GM23248 (cell line): ENCODE data around the gene TAF4. TPM values are rescaled to one million over a fixed set of nuclear protein-coding genes. Genes with fewer than 3 reads are reported as not detected.

ENCODE experiments used
- DNase-seq: peaks from one replicate; pipeline ENCODE4 v3.0.0-alpha.2; 2015
- H2AFZ ChIP-seq: fragments of 200-600 bp; sonication (generic); 2 replicates; pipeline ENCODE4 v1.6.1; 2016; ENCODE audit warnings: antibody characterized with exemption
- H3F3A ChIP-seq: fragments of 200-600 bp; sonication (generic); 2 replicates; pipeline ENCODE4 v1.6.1; 2016; ENCODE audit warnings: mild to moderate bottlenecking, antibody characterized with exemption, mixed run types; ENCODE audit not compliant: insufficient read depth
- H3K27ac ChIP-seq: fragments of 200-600 bp; sonication (generic); 2 replicates; pipeline ENCODE4 v1.5.1; 2016; ENCODE audit warnings: mild to moderate bottlenecking
- H3K27me3 ChIP-seq: fragments of 200-600 bp; sonication (generic); replicated peaks from 2 replicates; pipeline ENCODE4 v1.6.1; 2016; ENCODE audit warnings: mild to moderate bottlenecking; ENCODE audit not compliant: insufficient read depth
- H3K36me3 ChIP-seq: fragments of 200-600 bp; sonication (generic); 2 replicates; pipeline ENCODE4 v1.6.1; 2016; ENCODE audit warnings: low read depth, mild to moderate bottlenecking
- H3K4me1 ChIP-seq: fragments of 200-600 bp; sonication (generic); 2 replicates; pipeline ENCODE4 v1.6.1; 2016; ENCODE audit warnings: mild to moderate bottlenecking; ENCODE audit not compliant: insufficient read depth
- H3K4me2 ChIP-seq: fragments of 200-600 bp; sonication (generic); one replicate; pipeline ENCODE4 v1.6.1; 2016; ENCODE audit warnings: mild to moderate bottlenecking; ENCODE audit not compliant: unreplicated experiment
- H3K4me3 ChIP-seq: fragments of 200-600 bp; sonication (generic); 2 replicates; pipeline ENCODE4 v1.5.1; 2016; ENCODE audit warnings: mild to moderate bottlenecking
- H3K79me2 ChIP-seq: fragments of 200-600 bp; sonication (generic); 2 replicates; pipeline ENCODE4 v1.6.1; 2016; ENCODE audit warnings: mild to moderate bottlenecking; ENCODE audit not compliant: insufficient read depth
- H3K9ac ChIP-seq: fragments of 200-600 bp; sonication (generic); 2 replicates; pipeline ENCODE4 v1.6.1; 2016; ENCODE audit warnings: mild to moderate bottlenecking
- H3K9me2 ChIP-seq: fragments of 200-600 bp; sonication (generic); 2 replicates; pipeline ENCODE4 v1.6.1; 2016; ENCODE audit warnings: mixed run types, mild to moderate bottlenecking, moderate library complexity; ENCODE audit not compliant: insufficient read depth
- H3K9me3 ChIP-seq: fragments of 200-600 bp; sonication (generic); one replicate; pipeline ENCODE4 v1.6.1; 2017; ENCODE audit warnings: low read depth
- H4K20me1 ChIP-seq: fragments of 200-600 bp; sonication (generic); 2 replicates; pipeline ENCODE4 v1.6.0; 2016; ENCODE audit not compliant: insufficient read depth
- EZH2 ChIP-seq: fragments of 200-600 bp; sonication (generic); IDR thresholded peaks from 2 replicates; pipeline ENCODE4 v1.6.1; 2018; ENCODE audit warnings: antibody characterized with exemption, mild to moderate bottlenecking; ENCODE audit not compliant: insufficient read depth, poor library complexity, severe bottlenecking
- EZH2phosphoT487 ChIP-seq: fragments of 200-600 bp; sonication (generic); IDR thresholded peaks from 2 replicates; pipeline ENCODE4 v1.6.1; 2018; ENCODE audit warnings: antibody characterized with exemption, moderate library complexity, mild to moderate bottlenecking, low read depth; ENCODE audit not compliant: insufficient read depth
- WGBS, 2 experiments: methylation state at CpG; one replicate each; pipeline ENCODE4 v1.1.6; 2015 to 2017; ENCODE audit warnings: low lambda C conversion rate in 2 of 2, low coverage in 1 of 2; ENCODE audit errors: missing lambda C conversion rate in 2 of 2; 5-methylcytosine and 5-hydroxymethylcytosine counted together
- in situ Hi-C: fragments of 300-500 bp; cut with MboI; formaldehyde crosslinking; loops from 2 replicates; pipeline ENCODE4 v1.15.0; 2020
- polyA plus RNA-seq: library from polyadenylated mRNA; unstranded; fragments of >200 nt; fragmentation: Nextera tagmentation; extraction: Ambion mirVana; gene quantifications from 2 replicates; pipeline ENCODE4 v1.2.1, GENCODE V29; 2016
- total RNA-seq: library from RNA; depleted of rRNA; stranded (reverse); fragments of >200 nt; shearing (Covaris generic); gene quantifications from 2 replicates; pipeline ENCODE4 v1.2.3, GENCODE V29; 2014

The TAF4 gene
- total and polyA plus RNA-seq, 2 experiments from 2014 or later = 1.4 to 2.9 TPM

GRCh38 chr20:61935926-61936700 lies 129.6 kb downstream of the TAF4 start:
- Histone ChIP-seq H3K9me3 (no peaks in the 10 kb centered on the region), H3K4me1 (no peaks in the 10 kb centered on the region), H2AFZ (no peak overlapping the region), H3F3A (no peaks in the 10 kb centered on the region), H3K9me2 (no peaks in the 10 kb centered on the region), H3K27me3 (no peaks in the 10 kb centered on the region), H3K36me3 (no peaks in the 10 kb centered on the region), H3K4me3 (no peak overlapping the region), H3K79me2 (no peaks in the 10 kb centered on the region), H3K4me2 (no peak overlapping the region), H3K27ac (no peak overlapping the region), H3K9ac (no peak overlapping the region), H4K20me1 (no peaks in the 10 kb centered on the region)
- in situ Hi-C loops = no loop called here
- 66 to 72% methylated on average over 10 to 14 of the region's 14 CpGs for WGBS, 2 experiments
- TF ChIP-seq EZH2phosphoT487 (no peak), EZH2 (no peak)
- no peak for DNase-seq

GRCh38 chr20:61934716-61935530 lies 130.8 kb downstream of the TAF4 start:
- Histone ChIP-seq H3K4me3 (no peak overlapping the region), H3K4me2 (no peak overlapping the region), H4K20me1 (no peaks in the 10 kb centered on the region), H3K4me1 (no peaks in the 10 kb centered on the region), H3F3A (no peaks in the 10 kb centered on the region), H3K27me3 (no peaks in the 10 kb centered on the region), H3K27ac (no peak overlapping the region), H3K36me3 (no peaks in the 10 kb centered on the region), H3K9me3 (no peaks in the 10 kb centered on the region), H3K9me2 (no peaks in the 10 kb centered on the region), H3K9ac (no peak overlapping the region), H2AFZ (no peak overlapping the region), H3K79me2 (no peaks in the 10 kb centered on the region)
- TF ChIP-seq EZH2 (no peak), EZH2phosphoT487 (no peak)
- 36% methylated on average over 24 of the region's 24 CpGs for WGBS, 2 experiments
- in situ Hi-C loops = no loop called here
- DNase-seq = peak; percentile 73

GRCh38 chr20:61933951-61934715 lies 131.5 kb downstream of the TAF4 start:
- DNase-seq = no peak
- Histone ChIP-seq H3K9me3 (no peaks in the 10 kb centered on the region), H3K27me3 (no peaks in the 10 kb centered on the region), H3K9ac (no peak overlapping the region), H3K9me2 (no peaks in the 10 kb centered on the region), H3K4me2 (no peak overlapping the region), H3K79me2 (no peaks in the 10 kb centered on the region), H3K36me3 (no peaks in the 10 kb centered on the region), H3K4me1 (no peaks in the 10 kb centered on the region), H4K20me1 (no peaks in the 10 kb centered on the region), H2AFZ (no peak overlapping the region), H3F3A (no peaks in the 10 kb centered on the region), H3K4me3 (no peak overlapping the region), H3K27ac (no peak overlapping the region)
- WGBS, 2 experiments = 54 to 56% methylated on average over 29 to 36 of the region's 36 CpGs
- no peak for TF ChIP-seq EZH2phosphoT487
- TF ChIP-seq EZH2 = no peak
- in situ Hi-C loops = no loop called here

GRCh38 chr20:61933481-61933950 lies 132.2 kb downstream of the TAF4 start:
- DNase-seq = no peak
- Histone ChIP-seq H3K79me2 (no peaks in the 10 kb centered on the region), H3F3A (no peaks in the 10 kb centered on the region), H3K4me2 (no peak overlapping the region), H2AFZ (no peak overlapping the region), H3K9me2 (no peaks in the 10 kb centered on the region), H3K9me3 (no peaks in the 10 kb centered on the region), H3K4me1 (no peaks in the 10 kb centered on the region), H3K4me3 (no peak overlapping the region), H3K27me3 (no peaks in the 10 kb centered on the region), H3K9ac (no peak overlapping the region), H4K20me1 (no peaks in the 10 kb centered on the region), H3K27ac (no peak overlapping the region), H3K36me3 (no peaks in the 10 kb centered on the region)
- in situ Hi-C loops = no loop called here
- WGBS, 2 experiments = 33 to 37% methylated on average over 15 to 17 of the region's 17 CpGs
- TF ChIP-seq EZH2phosphoT487 (no peak), EZH2 (no peak)
